Neuronal stem cell (in vitro differentiated cells): Measurements from ENCODE around the gene SMARCE1.

Source experiments
- DNase-seq: peaks from one replicate; pipeline ENCODE4 v3.0.0-alpha.2; 2013; ENCODE audit warnings: low spot score
- H2AFZ ChIP-seq: one replicate; pipeline ENCODE4 v1.6.1; 2013; ENCODE audit warnings: mild to moderate bottlenecking, low read length, inconsistent platforms
- H2AK5ac ChIP-seq: 2 replicates; pipeline ENCODE4 v1.6.1; 2013; ENCODE audit warnings: low read depth, mild to moderate bottlenecking, inconsistent platforms, low read length, moderate library complexity, mixed read lengths
- H2BK120ac ChIP-seq: 2 replicates; pipeline ENCODE4 v1.6.1; 2013; ENCODE audit warnings: low read depth, mild to moderate bottlenecking, inconsistent platforms, low read length, moderate library complexity, mixed read lengths
- H2BK12ac ChIP-seq: one replicate; pipeline ENCODE4 v1.6.1; 2013; ENCODE audit warnings: low read length, inconsistent platforms
- H2BK15ac ChIP-seq: 2 replicates; pipeline ENCODE4 v1.6.1; 2013; ENCODE audit warnings: mild to moderate bottlenecking, low read length, inconsistent platforms, mixed read lengths
- H2BK5ac ChIP-seq: one replicate; pipeline ENCODE4 v1.6.1; 2013; ENCODE audit warnings: inconsistent platforms, mild to moderate bottlenecking, low read length, moderate library complexity
- H3K14ac ChIP-seq: one replicate; pipeline ENCODE4 v1.6.1; 2013; ENCODE audit warnings: low read length, inconsistent platforms
- H3K18ac ChIP-seq: 2 replicates; pipeline ENCODE4 v1.6.1; 2013; ENCODE audit warnings: low read length, inconsistent platforms
- H3K23ac ChIP-seq: 2 replicates; pipeline ENCODE4 v1.6.1; 2013; ENCODE audit warnings: low read depth, mild to moderate bottlenecking, mixed read lengths, low read length, inconsistent platforms; ENCODE audit not compliant: poor library complexity
- H3K27ac ChIP-seq: replicated peaks from 3 replicates; pipeline ENCODE4 v1.5.1; 2013; ENCODE audit warnings: low read length, inconsistent platforms
- H3K27me3 ChIP-seq, 3 experiments: 2 replicates each; pipeline ENCODE4 v1.6.1; 2013; ENCODE audit warnings: low read length in 3 of 3, mild to moderate bottlenecking in 2 of 3, inconsistent platforms in 1 of 3, low read depth in 1 of 3, mixed read lengths in 1 of 3, moderate library complexity in 1 of 3; ENCODE audit not compliant: control insufficient read depth in 3 of 3, insufficient read depth in 3 of 3
- H3K36me3 ChIP-seq, 2 donors: replicated peaks in 1 of 2; 2 replicates each; pipeline ENCODE4 v1.6.1; 2013; ENCODE audit warnings: low read length in 2 of 2; ENCODE audit not compliant: control insufficient read depth in 2 of 2, insufficient read depth in 2 of 2
- H3K4ac ChIP-seq: 2 replicates; pipeline ENCODE4 v1.6.1; 2013; ENCODE audit warnings: inconsistent platforms, mild to moderate bottlenecking, low read length, moderate library complexity
- H3K4me1 ChIP-seq, 2 donors: 1 replicate in 1 of 2; 2 replicates in 1 of 2; pipeline ENCODE4 v1.6.1; 2013; ENCODE audit warnings: low read length in 2 of 2, low read depth in 1 of 2; ENCODE audit not compliant: control insufficient read depth in 2 of 2, insufficient read depth in 1 of 2
- H3K4me2 ChIP-seq: one replicate; pipeline ENCODE4 v1.6.1; 2013; ENCODE audit warnings: mild to moderate bottlenecking, low read length, inconsistent platforms; ENCODE audit not compliant: insufficient read depth, poor library complexity, severe bottlenecking
- H3K4me3 ChIP-seq, 2 donors: 2 replicates each; pipeline ENCODE4 v1.5.1; 2013; ENCODE audit warnings: low read length in 2 of 2, mild to moderate bottlenecking in 2 of 2, inconsistent platforms in 1 of 2, moderate library complexity in 1 of 2
- H3K79me1 ChIP-seq: one replicate; pipeline ENCODE4 v1.6.1; 2013; ENCODE audit warnings: low read depth, mild to moderate bottlenecking, inconsistent platforms, low read length, moderate library complexity
- H3K9ac ChIP-seq: one replicate; pipeline ENCODE4 v1.6.1; 2013; ENCODE audit warnings: mild to moderate bottlenecking, low read depth, low read length, inconsistent platforms; ENCODE audit not compliant: poor library complexity
- H3K9me3 ChIP-seq, 2 donors: replicated peaks in 1 of 2; 2 replicates each; pipeline versions ENCODE3 to v1.6.1; 2013; ENCODE audit warnings: low read length in 2 of 2, mild to moderate bottlenecking in 2 of 2, inconsistent platforms in 1 of 2, low read depth in 1 of 2, mixed read lengths in 1 of 2, moderate library complexity in 1 of 2; ENCODE audit not compliant: control insufficient read depth in 2 of 2, insufficient read depth in 1 of 2
- H4K8ac ChIP-seq: one replicate; pipeline ENCODE4 v1.6.1; 2013; ENCODE audit warnings: low read depth, mild to moderate bottlenecking, inconsistent platforms, low read length, moderate library complexity
- H4K91ac ChIP-seq: one replicate; pipeline ENCODE4 v1.6.1; 2013; ENCODE audit warnings: low read length, low read depth, mild to moderate bottlenecking, inconsistent platforms; ENCODE audit not compliant: poor library complexity
- WGBS, 2 donors: extraction: QIAGEN DNeasy Blood & Tissue Kit; methylation state at CpG; one replicate each; pipeline ENCODE4 v1.1.7; 2013; ENCODE audit warnings: missing lambda C conversion rate in 2 of 2, mixed read lengths in 1 of 2; ENCODE audit not compliant: insufficient read length in 2 of 2, insufficient replicate concordance in 1 of 2; ENCODE audit errors: extremely low coverage in 2 of 2; 5-methylcytosine and 5-hydroxymethylcytosine counted together

SMARCE1 gene

GRCh38 chr17:40602445-40603443 is 44.9 kb downstream of the SMARCE1 start:
- Histone ChIP-seq H3K4me1 (no peaks in the 10 kb centered on the region), H3K23ac (no peak overlapping the region), H3K36me3 (no peaks in the 10 kb centered on the region), H3K14ac (no peak overlapping the region), H4K91ac (no peak overlapping the region), H3K9ac (no peak overlapping the region), H3K4me3 (no peak overlapping the region), H3K27ac (no peak overlapping the region), H3K18ac (no peak overlapping the region), H3K27me3 (peaks cover 0 to 41% (median 0%) of the 10 kb centered on the region in 3 experiments), H3K4me2 (no peak overlapping the region), H3K9me3 (no peaks in the 10 kb centered on the region), H2AK5ac (no peak overlapping the region), H2BK15ac (no peak overlapping the region), H3K4ac (no peak overlapping the region), H2AFZ (peak overlapping the region; percentile 38), H4K8ac (no peak overlapping the region), H2BK120ac (no peak overlapping the region), H3K79me1 (no peaks in the 10 kb centered on the region), H2BK5ac (no peak overlapping the region), H2BK12ac (no peak overlapping the region)
- WGBS, 2 donors, result no CpG with 5 or more reads among the region's 22 CpGs
- no peak for DNase-seq

- no peak overlapping the region for H4K8ac ChIP-seq
- H3K4me3 ChIP-seq, result no peak overlapping the region
- H2BK15ac ChIP-seq, result no peak overlapping the region
- no peak overlapping the region for H4K91ac ChIP-seq
- H3K4ac ChIP-seq, result no peak overlapping the region
- H2BK120ac ChIP-seq, result no peak overlapping the region
- peaks cover 0 to 25% (median 0%) of the 10 kb centered on the region in 3 experiments for H3K27me3 ChIP-seq
- no peak overlapping the region for H2BK5ac ChIP-seq
- no peak overlapping the region for H3K14ac ChIP-seq
- H3K4me1 ChIP-seq, result no peaks in the 10 kb centered on the region
- no peak overlapping the region for H2AK5ac ChIP-seq
- peaks cover 0 to 2% of the 10 kb centered on the region in 2 donors for H3K9me3 ChIP-seq
- no peak overlapping the region for H2BK12ac ChIP-seq
- no peak overlapping the region for H3K4me2 ChIP-seq
- H3K36me3 ChIP-seq, result no peaks in the 10 kb centered on the region
- H3K27ac ChIP-seq, result no peak overlapping the region
- no peak overlapping the region for H2AFZ ChIP-seq
- H3K18ac ChIP-seq, result no peak overlapping the region
- H3K79me1 ChIP-seq, result no peaks in the 10 kb centered on the region
- no peak for DNase-seq
- H3K9ac ChIP-seq, result no peak overlapping the region
- no CpG with 5 or more reads among the region's 8 CpGs for WGBS, 2 donors
- no peak overlapping the region for H3K23ac ChIP-seq
Measured at GRCh38 chr17:40600486-40601046, 47.1 kb downstream of the SMARCE1 start.

GRCh38 chr17:40599468-40599763 is 48.2 kb downstream of the SMARCE1 start:
- no peak overlapping the region for H4K8ac ChIP-seq
- H3K4me2 ChIP-seq, result no peak overlapping the region

More at GRCh38 chr17:40599468-40599763, 48.2 kb downstream of the SMARCE1 start:
- Histone ChIP-seq H3K27ac (no peak overlapping the region), H4K91ac (no peak overlapping the region), H2BK120ac (no peak overlapping the region), H3K27me3 (peaks cover 0 to 16% (median 0%) of the 10 kb centered on the region in 3 experiments), H3K4me3 (no peak overlapping the region), H3K9ac (no peak overlapping the region), H2BK12ac (no peak overlapping the region), H3K14ac (no peak overlapping the region), H2BK5ac (no peak overlapping the region), H3K4ac (no peak overlapping the region), H3K36me3 (no peaks in the 10 kb centered on the region), H3K18ac (no peak overlapping the region), H2AK5ac (no peak overlapping the region), H3K9me3 (peaks cover 0 to 2% of the 10 kb centered on the region in 2 donors), H2AFZ (peak overlapping the region; percentile 36), H2BK15ac (no peak overlapping the region), H3K79me1 (no peaks in the 10 kb centered on the region), H3K23ac (no peak overlapping the region), H3K4me1 (no peaks in the 10 kb centered on the region)
- no peak for DNase-seq
- no CpG with 5 or more reads among the region's 7 CpGs for WGBS, 2 donors
